H1 (cell line): ENCODE data around the gene PLXNA3. TPM values are rescaled to one million over a fixed set of nuclear protein-coding genes. Genes with fewer than 3 reads are reported as not detected.

ENCODE experiments used
- BACH1 ChIP-seq: IDR thresholded peaks from 2 replicates; pipeline ENCODE4 v1.6.1; 2012; ENCODE audit warnings: low read length, improper control_type of control experiment
- CHD7 ChIP-seq: fragments of 300-600 bp; sonication (generic); IDR thresholded peaks from 2 replicates; pipeline ENCODE4 v1.7.1; 2012; ENCODE audit warnings: low read length, moderate library complexity, mild to moderate bottlenecking, inconsistent platforms; ENCODE audit not compliant: insufficient replicate concordance
- JUND ChIP-seq: IDR thresholded peaks from 2 replicates; pipeline ENCODE4 v1.6.1; 2011; ENCODE audit warnings: mild to moderate bottlenecking, improper control_type of control experiment, low read length
- POU5F1 ChIP-seq: IDR thresholded peaks from 2 replicates; pipeline ENCODE4 v1.6.1; 2011; ENCODE audit warnings: low read depth, mild to moderate bottlenecking, low read length, moderate library complexity
- TAF7 ChIP-seq: optimal IDR thresholded peaks from 2 replicates; pipeline ENCODE3; 2011; ENCODE audit warnings: low read depth, mild to moderate bottlenecking, inconsistent platforms, low read length, moderate library complexity, borderline replicate concordance
- polyA plus RNA-seq, 7 experiments: library from polyadenylated mRNA; depleted of rRNA in 3 of 7; stranded (reverse) in 5 of 7; unstranded in 2 of 7; fragments of >200 nt in 5 of 7; fragments of 200-250 nt in 2 of 7; gene quantifications; 1 replicate in 5 of 7; 2 replicates in 1 of 7; 4 replicates in 1 of 7; pipeline versions ENCODE4 v1.2.1 to v1.2.3, GENCODE V29; 2011 to 2013; ENCODE audit warnings: missing spikeins in 2 of 7, mixed read lengths in 2 of 7
- total RNA-seq: library from RNA; stranded (reverse); fragmentation: NEBNext Ultra II Directional; extraction: Animal tissue kit (Norgen Biotek cat#: 25700); gene quantifications from 2 replicates; pipeline ENCODE4 v1.2.1, GENCODE V29; 2021

PLXNA3 gene
- total and polyA plus RNA-seq, 2 of the 8 experiments (the other 6 are each of a cell fraction or from before 2014, with no cell fraction given): 10.7 to 18.2 TPM

- TF ChIP-seq CHD7 (no peak), POU5F1 (no peak), JUND (no peak), BACH1 (no peak), TAF7 (no peak)
- TF ChIP-seq, all 59 proteins: peak for 0
Observed at GRCh38 chrX:154488336-154489075, 30.4 kb downstream of the PLXNA3 start (continued).
